Liver (tissue), 9 donors: ENCODE measurements around the gene ZNF729. TPM values are rescaled to one million over a fixed set of nuclear protein-coding genes. Genes with fewer than 3 reads are reported as not detected.

Source experiments
- DNase-seq: peaks from one replicate; pipeline ENCODE4 v3.0.0-alpha.2; 2017; ENCODE audit warnings: low spot score
- H3K27ac ChIP-seq, 2 donors: one replicate each; pipeline ENCODE4 v1.7.0; 2013; ENCODE audit warnings: inconsistent platforms in 2 of 2, low read length in 2 of 2, control low read depth in 1 of 2, low read depth in 1 of 2, mild to moderate bottlenecking in 1 of 2
- H3K27me3 ChIP-seq, 4 donors: one replicate each; pipeline versions ENCODE4 v1.6.1 to v1.7.0; 2013; ENCODE audit warnings: low read length in 3 of 4, inconsistent platforms in 1 of 4, mild to moderate bottlenecking in 1 of 4, moderate library complexity in 1 of 4; ENCODE audit not compliant: control insufficient read depth in 4 of 4, insufficient read depth in 4 of 4
- H3K36me3 ChIP-seq, 4 donors: one replicate each; pipeline versions ENCODE4 v1.6.1 to v1.7.0; 2013; ENCODE audit warnings: low read length in 3 of 4, mild to moderate bottlenecking in 3 of 4, low read depth in 1 of 4, moderate library complexity in 1 of 4; ENCODE audit not compliant: control insufficient read depth in 4 of 4, insufficient read depth in 3 of 4
- H3K4me1 ChIP-seq, 4 donors: one replicate each; pipeline versions ENCODE4 v1.6.1 to v1.7.0; 2013; ENCODE audit warnings: low read length in 3 of 4, mild to moderate bottlenecking in 3 of 4, moderate library complexity in 1 of 4; ENCODE audit not compliant: control insufficient read depth in 4 of 4, insufficient read depth in 4 of 4
- H3K4me3 ChIP-seq, 3 donors: one replicate each; pipeline versions ENCODE4 v1.6.1 to v1.7.0; 2013; ENCODE audit warnings: low read length in 3 of 3, control low read depth in 1 of 3, low read depth in 1 of 3, mild to moderate bottlenecking in 1 of 3
- H3K9ac ChIP-seq, 2 donors: one replicate each; pipeline ENCODE4 v1.7.0; 2013; ENCODE audit warnings: low read length in 2 of 2, mild to moderate bottlenecking in 2 of 2, moderate library complexity in 2 of 2, control low read depth in 1 of 2, low read depth in 1 of 2
- H3K9me3 ChIP-seq, 4 donors: one replicate each; pipeline versions ENCODE4 v1.6.1 to v1.7.0; 2013; ENCODE audit warnings: low read length in 3 of 4; ENCODE audit not compliant: control insufficient read depth in 4 of 4
- ATF3 ChIP-seq: IDR thresholded peaks from 2 replicates; pipeline ENCODE4 v1.6.1; 2016; ENCODE audit warnings: antibody characterized with exemption
- CTCF ChIP-seq: fragments of 150-350 bp; IDR thresholded peaks from 2 replicates; pipeline ENCODE4 v1.5.1; 2017; ENCODE audit warnings: improper control_type of control experiment, low read depth, low read length; ENCODE audit not compliant: missing input control
- EGR1 ChIP-seq, 2 donors: IDR thresholded peaks; 2 replicates each; pipeline ENCODE4 v1.6.1; 2016 to 2018; ENCODE audit warnings: antibody characterized with exemption in 2 of 2, low read depth in 2 of 2
- FOXA1 ChIP-seq: IDR thresholded peaks from 2 replicates; pipeline ENCODE4 v1.6.1; 2016; ENCODE audit warnings: antibody characterized with exemption
- FOXA2 ChIP-seq: IDR thresholded peaks from 2 replicates; pipeline ENCODE4 v1.6.1; 2016; ENCODE audit warnings: antibody characterized with exemption
- GABPA ChIP-seq, 2 donors: IDR thresholded peaks in 1 of 2; conservative IDR thresholded peaks in 1 of 2; 2 replicates each; pipeline ENCODE4 v1.6.1; 2016; ENCODE audit warnings: antibody characterized with exemption in 2 of 2, mild to moderate bottlenecking in 1 of 2, moderate library complexity in 1 of 2
- HNF4A ChIP-seq, 2 donors: conservative IDR thresholded peaks; 2 replicates each; pipeline ENCODE4 v1.6.1; 2016; ENCODE audit warnings: antibody characterized with exemption in 2 of 2, mild to moderate bottlenecking in 2 of 2
- HNF4G ChIP-seq: IDR thresholded peaks from 2 replicates; pipeline ENCODE4 v1.6.1; 2016; ENCODE audit warnings: antibody characterized with exemption
- JUND ChIP-seq, 2 donors: IDR thresholded peaks; 2 replicates each; pipeline ENCODE4 v1.6.1; 2016; ENCODE audit warnings: antibody characterized with exemption in 2 of 2
- MAX ChIP-seq: IDR thresholded peaks from 2 replicates; pipeline ENCODE4 v1.6.1; 2016; ENCODE audit warnings: antibody characterized with exemption
- NR2F2 ChIP-seq: IDR thresholded peaks from 2 replicates; pipeline ENCODE4 v1.6.1; 2016; ENCODE audit warnings: antibody characterized with exemption
- RAD21 ChIP-seq, 2 donors: IDR thresholded peaks; 2 replicates each; pipeline ENCODE4 v1.6.1; 2016; ENCODE audit warnings: antibody characterized with exemption in 2 of 2, mild to moderate bottlenecking in 2 of 2
- REST ChIP-seq: IDR thresholded peaks from 2 replicates; pipeline ENCODE4 v1.6.1; 2016; ENCODE audit warnings: antibody characterized with exemption, mild to moderate bottlenecking
- RXRA ChIP-seq, 2 donors: IDR thresholded peaks; 2 replicates each; pipeline ENCODE4 v1.6.1; 2017 to 2018; ENCODE audit warnings: antibody characterized with exemption in 2 of 2, mild to moderate bottlenecking in 1 of 2
- SP1 ChIP-seq: IDR thresholded peaks from 2 replicates; pipeline ENCODE4 v1.6.1; 2018; ENCODE audit warnings: antibody characterized with exemption, mild to moderate bottlenecking
- TAF1 ChIP-seq: conservative IDR thresholded peaks from 2 replicates; pipeline ENCODE4 v1.6.1; 2016; ENCODE audit warnings: antibody characterized with exemption, mild to moderate bottlenecking
- YY1 ChIP-seq: IDR thresholded peaks from 2 replicates; pipeline ENCODE4 v1.6.1; 2016; ENCODE audit warnings: antibody characterized with exemption, mild to moderate bottlenecking
- ZBTB33 ChIP-seq: IDR thresholded peaks from 2 replicates; pipeline ENCODE4 v1.6.1; 2016; ENCODE audit warnings: antibody characterized with exemption
- WGBS: extraction: QIAGEN DNeasy Blood & Tissue Kit; methylation state at CpG from one replicate; pipeline ENCODE4 v1.1.7; 2013; 5-methylcytosine and 5-hydroxymethylcytosine counted together
- polyA plus RNA-seq, 2 donors: library from polyadenylated mRNA; stranded (reverse) in 1 of 2; unstranded in 1 of 2; fragments of 200-250 nt in 1 of 2; fragments of >200 nt in 1 of 2; fragmentation: Nextera tagmentation in 1 of 2; extraction: Ambion mirVana in 1 of 2; gene quantifications; one replicate each; pipeline versions ENCODE4 v1.2.1 to v1.2.3, GENCODE V29; 2013 to 2015
- total RNA-seq, 2 donors: library from RNA; depleted of rRNA; stranded (reverse); fragments of >200 nt; gene quantifications; one replicate each; pipeline ENCODE4 v1.2.3, GENCODE V29; 2014
- donor health status: healthy.
- donor health status: healthy.
- donor health status: healthy.
- donor health status: healthy.
- donor health status: healthy.

ZNF729 gene
- not detected for total RNA-seq
- polyA plus RNA-seq: not detected

GRCh38 chr19:22286151-22286810 is at the start of gene ZNF729:
Gene ZNF729, plus strand, starts transcription at chr19:22286441. Its CDS starts 85 bp downstream, at chr19:22286526.
- Histone ChIP-seq H3K9ac (no peak within 1 kb of the TSS), H3K9me3 (peaks cover 0 to 11% (median 6%) of the 10 kb centered on the region in 4 donors), H3K27me3 (peaks cover 0 to 3% (median 0%) of the 10 kb centered on the region in 4 donors), H3K36me3 (no peaks in the 10 kb centered on the region), H3K4me1 (no peaks in the 10 kb centered on the region), H3K4me3 (no peak within 1 kb of the TSS), H3K27ac (no peak within 1 kb of the TSS)
- no peak for DNase-seq
- WGBS: 7% methylated on average over 32 of the region's 32 CpGs
- TF ChIP-seq CTCF: no peak
- no peak for TF ChIP-seq GABPA (IDR thresholded peaks at IDR 0.05 in 1 of 2, conservative IDR thresholded peaks at IDR 0.05 in 1 of 2)
- TF ChIP-seq REST: no peak
- TF ChIP-seq TAF1: no peak
- no peak for TF ChIP-seq JUND (IDR thresholded peaks at IDR 0.05)
- TF ChIP-seq NR2F2: no peak
- no peak for TF ChIP-seq HNF4A (conservative IDR thresholded peaks at IDR 0.05)
- TF ChIP-seq SP1: no peak
- no peak for TF ChIP-seq FOXA1
- no peak for TF ChIP-seq HNF4G
- no peak for TF ChIP-seq RXRA (IDR thresholded peaks at IDR 0.05)
- TF ChIP-seq YY1: no peak
- no peak for TF ChIP-seq RAD21 (IDR thresholded peaks at IDR 0.05)
- TF ChIP-seq EGR1 (IDR thresholded peaks at IDR 0.05; ENCODE audit: low read depth in 2 of 2): no peak
- TF ChIP-seq MAX: no peak
- no peak for TF ChIP-seq FOXA2
- no peak for TF ChIP-seq ATF3
- no peak for TF ChIP-seq ZBTB33
